ENCODE data around the gene LAMA3. TPM values are rescaled to one million over a fixed set of nuclear protein-coding genes. Genes with fewer than 3 reads are reported as not detected.

LAMA3 gene
- total and polyA plus RNA-seq, 2 of the 13 experiments (the other 11 are each of a cell fraction or from before 2014, with no cell fraction given), result 0.45 to 2.2 TPM

DNA sequence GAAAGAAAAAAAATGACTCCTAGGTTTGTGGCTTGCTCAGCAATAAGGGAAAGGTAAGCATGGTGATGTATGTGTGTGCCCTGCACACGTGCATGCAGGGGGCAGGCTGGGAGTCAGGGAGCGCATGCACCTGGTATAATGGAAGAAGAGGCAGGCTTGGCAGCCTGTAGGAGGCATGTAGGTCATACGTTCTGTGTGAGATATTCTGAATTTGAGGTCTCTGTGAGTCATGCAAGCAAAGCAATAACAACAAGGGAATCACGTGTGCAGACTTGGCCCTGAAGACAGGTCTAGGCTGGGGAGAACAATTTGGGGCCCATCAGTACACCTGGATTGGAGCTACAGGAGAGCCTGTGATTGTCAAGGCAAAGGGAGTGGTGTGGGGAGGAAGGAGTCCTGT, 230.8 kb downstream of the LAMA3 start:
- in situ Hi-C loops (cut with HindIII; ENCODE audit: extremely low pct_ligation_motif_present, low pct_unique_long_range_greater_than_20kb) (no loop called here), intact Hi-C loops (cut with micrococcal nuclease; ENCODE audit: unreplicated experiment) (no loop called here)
- DNase-seq (ENCODE audit: low spot score) (no peak), FAIRE-seq (no peak), ATAC-seq (no peak)
- no peaks in the 10 kb centered on the region for H3K79me2 ChIP-seq (ENCODE audit: insufficient read depth, low read length)
- BruUV-seq (replicated peaks), result no TSS peak
- H3K4me2 ChIP-seq (ENCODE audit: low read depth, low read length), result no peak overlapping the region
- ChIA-PET POLR2A (no interaction called here), CTCF (ENCODE audit: low intra/inter-chr PET ratio, low total read pairs) (no interaction called here)
- H2AFZ ChIP-seq (ENCODE audit: low read length), result no peak overlapping the region
- H3K9ac ChIP-seq (ENCODE audit: insufficient read depth, low read depth, low read length), result no peak overlapping the region
- no peak overlapping the region for H3K4me3 ChIP-seq (replicated peaks in 1 of 3; ENCODE audit: insufficient read depth in 1 of 3, low read depth in 2 of 3, low read length in 3 of 3)
- H3K4me1 ChIP-seq (ENCODE audit: insufficient read depth, low read length), result no peaks in the 10 kb centered on the region
- no peaks in the 10 kb centered on the region for H3K36me3 ChIP-seq (replicated peaks in 1 of 2; ENCODE audit: control insufficient read depth in 1 of 2, insufficient read depth in 2 of 2, low read length in 2 of 2)
- WGBS (ENCODE audit: low lambda C conversion rate), result 50% methylated on average over 4 of the region's 4 CpGs
- no peaks in the 10 kb centered on the region for H4K20me1 ChIP-seq (ENCODE audit: insufficient read depth, low read length)
- no peaks in the 10 kb centered on the region for H3K9me3 ChIP-seq (ENCODE audit: low read length)
- H3K27ac ChIP-seq (ENCODE audit: extremely low read length, insufficient read depth, low read length), result no peak overlapping the region
- no peaks in the 10 kb centered on the region; a peak in 1 of 5 replicates for H3K27me3 ChIP-seq (ENCODE audit: control insufficient read depth in 1 of 2, insufficient read depth in 2 of 2, low read length in 2 of 2)
- TF ChIP-seq, protein P1, sequence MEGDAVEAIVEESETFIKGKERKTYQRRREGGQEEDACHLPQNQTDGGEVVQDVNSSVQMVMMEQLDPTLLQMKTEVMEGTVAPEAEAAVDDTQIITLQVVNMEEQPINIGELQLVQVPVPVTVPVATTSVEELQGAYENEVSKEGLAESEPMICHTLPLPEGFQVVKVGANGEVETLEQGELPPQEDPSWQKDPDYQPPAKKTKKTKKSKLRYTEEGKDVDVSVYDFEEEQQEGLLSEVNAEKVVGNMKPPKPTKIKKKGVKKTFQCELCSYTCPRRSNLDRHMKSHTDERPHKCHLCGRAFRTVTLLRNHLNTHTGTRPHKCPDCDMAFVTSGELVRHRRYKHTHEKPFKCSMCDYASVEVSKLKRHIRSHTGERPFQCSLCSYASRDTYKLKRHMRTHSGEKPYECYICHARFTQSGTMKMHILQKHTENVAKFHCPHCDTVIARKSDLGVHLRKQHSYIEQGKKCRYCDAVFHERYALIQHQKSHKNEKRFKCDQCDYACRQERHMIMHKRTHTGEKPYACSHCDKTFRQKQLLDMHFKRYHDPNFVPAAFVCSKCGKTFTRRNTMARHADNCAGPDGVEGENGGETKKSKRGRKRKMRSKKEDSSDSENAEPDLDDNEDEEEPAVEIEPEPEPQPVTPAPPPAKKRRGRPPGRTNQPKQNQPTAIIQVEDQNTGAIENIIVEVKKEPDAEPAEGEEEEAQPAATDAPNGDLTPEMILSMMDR (CRISPR knock-in tag; IDR thresholded peaks at IDR 0.05), result 0 out of 2 replicates have a peak, but pooled peaks have one; percentile 7
- TF ChIP-seq, protein P2, sequence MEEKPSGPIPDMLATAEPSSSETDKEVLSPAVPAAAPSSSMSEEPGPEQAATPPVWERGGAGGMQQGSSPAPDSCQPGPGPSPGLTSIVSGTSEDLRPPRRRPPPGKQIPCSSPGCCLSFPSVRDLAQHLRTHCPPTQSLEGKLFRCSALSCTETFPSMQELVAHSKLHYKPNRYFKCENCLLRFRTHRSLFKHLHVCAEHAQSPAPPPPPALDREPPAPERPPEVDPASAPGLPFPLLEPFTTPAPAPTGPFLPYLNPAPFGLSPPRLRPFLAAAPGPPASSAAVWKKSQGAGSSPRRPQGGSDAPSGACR (CRISPR knock-in tag; IDR thresholded peaks at IDR 0.05), result no peak
- TF ChIP-seq ZKSCAN1 (IDR thresholded peaks at IDR 0.05; ENCODE audit: low read length) (no peak), MED1 (CRISPR knock-in tag; IDR thresholded peaks at IDR 0.05) (no peak), ZSCAN30 (CRISPR knock-in tag; IDR thresholded peaks at IDR 0.05) (no peak), SP2 (CRISPR knock-in tag; IDR thresholded peaks at IDR 0.05) (no peak), ZFP62 (CRISPR knock-in tag; IDR thresholded peaks at IDR 0.05) (no peak)
